Cerebellar cortex (tissue), 1 donor: Measurements from ENCODE around the gene APEH.

Experiments
- DNase-seq: peaks from one replicate; pipeline ENCODE4 v3.0.0-alpha.2; 2015; ENCODE audit warnings: low spot score

APEH gene

DNA sequence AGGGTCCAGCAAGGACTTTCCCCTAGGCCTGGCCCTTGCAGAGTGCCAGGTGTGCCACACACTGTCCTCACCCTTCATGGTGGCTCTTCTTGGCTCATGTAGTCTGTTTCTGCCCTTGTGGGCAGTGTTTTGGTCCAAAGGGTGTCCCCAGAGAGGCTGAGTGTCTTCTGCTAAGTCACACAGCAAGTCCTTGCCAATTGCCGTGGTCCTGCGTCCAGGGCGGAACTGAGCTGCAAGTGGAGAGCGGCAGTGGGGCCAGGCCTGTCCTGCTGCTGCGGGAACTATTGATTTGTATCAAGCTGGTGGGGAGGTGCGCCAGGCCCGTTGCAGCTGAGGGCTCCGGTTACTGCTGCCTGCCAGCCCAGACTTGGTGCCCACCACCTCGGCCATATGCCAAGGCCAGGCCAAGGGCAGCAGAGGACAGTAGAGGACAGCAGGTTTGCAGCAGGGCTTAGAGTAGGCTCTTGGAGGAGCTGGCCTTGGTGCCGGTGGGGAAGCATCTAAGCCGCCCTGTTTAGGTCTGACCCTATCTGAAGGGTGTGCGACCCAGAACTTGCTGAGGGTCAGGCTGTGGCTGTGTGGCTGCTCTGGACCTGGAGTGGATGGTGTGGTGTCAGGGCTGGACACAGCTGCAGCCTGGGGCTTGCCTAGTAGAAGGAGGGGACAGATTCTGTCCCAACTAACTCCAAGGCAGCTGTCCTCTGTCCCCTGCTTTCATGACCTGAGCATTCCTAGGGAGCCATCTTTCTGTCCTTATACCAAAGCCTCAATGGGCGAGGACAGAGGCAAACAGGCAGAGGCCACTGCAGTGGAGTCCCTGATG lies 40.8 kb downstream of the APEH start:
- no peak for DNase-seq

DNA sequence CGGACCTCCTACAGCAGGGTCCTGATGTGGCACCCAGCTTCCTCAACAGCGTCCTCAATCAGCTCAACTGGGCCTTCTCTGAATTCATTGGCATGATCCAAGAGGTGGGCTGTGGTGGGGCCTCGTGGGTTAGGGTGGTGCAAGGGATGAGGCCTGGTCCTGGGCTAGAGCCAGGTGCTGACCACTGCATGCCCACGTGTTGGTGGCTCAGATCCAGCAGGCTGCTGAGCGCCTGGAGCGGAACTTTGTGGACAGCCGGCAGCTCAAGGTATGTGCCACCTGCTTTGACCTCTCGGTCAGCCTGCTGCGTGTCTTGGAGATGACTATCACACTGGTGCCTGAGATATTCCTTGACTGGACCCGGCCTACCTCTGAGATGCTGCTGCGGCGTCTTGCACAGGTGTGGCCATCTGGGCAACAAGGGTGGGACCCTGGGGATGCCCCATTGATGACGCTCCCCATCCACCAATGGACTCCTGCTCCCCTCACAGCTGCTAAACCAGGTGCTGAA lies 41.5 kb downstream of the APEH start:
- no peak for DNase-seq

DNA sequence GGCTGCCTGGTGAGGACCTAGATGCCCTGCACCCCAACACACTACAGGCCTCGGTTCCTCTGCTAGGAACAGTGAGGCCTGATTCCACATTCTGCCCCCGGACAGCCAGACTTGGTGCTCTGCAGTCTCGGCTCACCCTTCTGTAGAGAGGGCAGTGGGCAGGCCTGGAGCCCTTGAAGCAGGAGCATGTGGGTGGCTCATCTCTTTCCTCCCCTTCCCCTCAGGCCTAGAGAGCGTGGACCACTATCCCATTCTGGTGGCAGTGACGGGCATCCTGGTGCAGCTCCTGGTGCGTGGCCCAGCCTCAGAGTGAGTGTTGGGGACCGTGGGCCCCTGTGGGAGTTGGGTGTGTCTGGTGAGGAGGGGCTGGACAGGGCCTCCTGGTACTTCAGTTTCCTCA lies 42.0 kb downstream of the APEH start:
- no peak for DNase-seq

DNA sequence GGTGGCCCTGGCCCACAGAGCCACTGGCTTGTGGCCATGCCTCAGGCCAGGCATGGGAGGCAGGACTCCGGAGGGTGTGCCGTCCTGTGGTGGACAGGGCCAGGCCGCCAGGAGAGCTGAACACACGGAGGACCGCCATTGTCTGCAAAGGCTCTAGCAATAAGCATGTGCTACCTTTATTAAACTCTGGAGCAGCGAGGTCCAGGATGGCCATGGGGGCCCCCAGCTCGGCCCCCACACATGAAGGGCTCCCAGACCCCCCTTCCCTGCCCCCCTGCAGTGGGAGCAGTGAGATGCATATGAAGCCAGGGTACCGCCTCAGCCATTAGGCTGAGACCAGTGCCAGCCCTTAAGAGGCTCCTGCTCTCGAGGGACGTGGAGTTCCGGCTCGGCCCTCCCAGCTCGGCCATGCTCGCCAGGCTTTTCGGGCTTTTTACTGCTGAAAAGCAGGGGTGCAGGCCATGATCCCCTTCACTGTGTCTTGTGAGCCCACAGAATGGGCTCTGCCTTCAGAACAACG lies 42.6 kb downstream of the APEH start:
- no peak for DNase-seq

DNA sequence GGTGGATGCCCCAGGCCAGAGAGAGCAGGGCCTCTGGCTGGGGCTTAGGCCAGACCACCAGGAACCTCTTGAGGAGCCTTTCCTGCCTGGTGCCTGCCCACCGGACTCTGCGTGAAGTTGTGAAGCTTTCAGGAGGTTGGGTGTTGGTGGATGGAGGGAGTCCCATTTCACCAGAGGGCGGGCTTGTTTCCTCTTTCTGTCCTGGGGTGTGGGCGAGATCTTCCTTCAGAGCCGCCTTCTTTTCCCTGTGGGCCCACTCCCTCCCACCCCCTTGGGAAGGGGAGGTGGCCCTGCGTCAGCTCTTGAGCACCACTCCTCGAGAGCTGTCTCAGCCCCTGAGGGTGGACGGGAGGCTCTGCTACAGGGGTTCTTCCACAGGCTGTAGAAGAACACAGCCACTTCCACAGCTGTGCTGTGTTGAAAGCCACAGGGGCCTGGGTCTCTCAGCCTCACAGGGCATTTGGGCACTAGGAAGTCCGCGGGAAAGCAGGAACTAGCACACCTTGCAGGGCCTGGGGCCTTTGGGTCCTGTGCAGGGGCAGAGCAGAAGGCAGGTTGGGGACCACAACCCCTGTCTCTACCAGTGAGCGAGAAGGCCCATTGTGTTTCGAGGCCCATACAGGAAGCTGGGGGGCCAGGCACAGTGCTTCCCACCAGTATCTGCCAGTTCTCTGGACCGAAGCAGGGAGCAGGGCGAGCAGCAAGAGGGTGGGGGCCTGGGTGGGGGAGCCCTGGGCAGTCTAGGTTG lies 43.2 kb downstream of the APEH start:
- DNase-seq: no peak

DNA sequence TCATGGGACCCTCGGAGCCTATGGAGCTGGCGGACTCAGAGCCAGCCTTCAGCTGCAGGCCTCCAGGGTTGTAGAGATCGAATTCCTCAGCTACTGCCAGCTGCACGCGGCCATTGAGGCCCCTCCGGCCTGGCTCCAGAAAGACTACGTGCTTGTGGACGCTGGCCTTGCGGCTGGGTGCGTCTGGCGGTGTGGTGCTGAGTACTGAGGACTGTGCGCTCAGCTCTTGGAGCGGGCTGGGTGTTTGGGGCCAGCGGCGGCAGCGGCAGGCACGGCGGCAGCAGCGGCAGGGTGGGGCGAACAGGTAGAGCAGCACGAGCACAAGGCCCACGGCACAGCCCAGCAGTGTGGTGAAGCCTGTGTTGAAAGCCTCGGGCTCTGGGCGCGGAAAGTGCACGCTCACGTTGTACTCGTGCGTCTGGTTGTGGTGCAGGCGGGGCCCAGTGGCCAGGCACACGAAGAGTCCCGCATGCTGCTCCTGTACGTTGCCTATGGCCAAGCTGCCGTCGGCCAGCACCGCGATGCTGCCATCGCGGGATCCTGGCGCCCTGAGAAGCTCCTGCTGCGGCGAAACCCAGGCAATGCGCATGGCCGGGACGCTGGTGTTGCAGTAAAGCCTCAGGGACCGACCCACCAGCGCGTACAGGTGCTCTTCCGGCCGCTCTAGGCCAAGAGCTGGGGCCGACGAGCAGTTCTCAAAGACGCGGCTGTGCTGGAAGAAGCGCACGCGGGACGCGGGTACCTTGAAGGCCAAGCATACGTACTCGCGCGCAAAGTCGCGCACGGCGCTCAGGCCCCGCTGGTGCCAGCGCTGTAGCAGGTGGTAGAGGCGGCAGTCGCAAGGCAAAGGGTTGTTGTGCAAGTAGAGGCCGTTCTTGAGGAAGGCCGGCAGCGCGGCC lies 44.1 kb downstream of the APEH start:
- DNase-seq: no peak

DNA sequence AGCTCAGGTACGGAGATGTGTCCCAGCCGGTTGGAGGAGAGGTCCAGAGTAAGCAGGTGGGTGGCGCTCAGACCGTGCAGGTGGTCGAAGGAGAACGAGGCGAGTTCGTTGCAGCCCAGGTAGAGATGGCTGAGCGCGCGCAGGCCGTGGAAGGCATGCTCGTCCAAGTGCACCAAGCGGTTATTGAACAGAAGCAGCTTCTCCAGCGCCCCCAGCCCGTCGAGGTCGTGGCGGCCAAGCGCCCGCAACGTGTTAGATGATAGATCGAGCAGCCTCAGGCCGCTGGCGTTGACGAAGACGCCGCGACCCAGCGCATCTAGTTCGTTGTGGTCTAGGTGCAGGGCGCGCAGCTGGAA lies 44.7 kb downstream of the APEH start:
- DNase-seq: no peak

DNA sequence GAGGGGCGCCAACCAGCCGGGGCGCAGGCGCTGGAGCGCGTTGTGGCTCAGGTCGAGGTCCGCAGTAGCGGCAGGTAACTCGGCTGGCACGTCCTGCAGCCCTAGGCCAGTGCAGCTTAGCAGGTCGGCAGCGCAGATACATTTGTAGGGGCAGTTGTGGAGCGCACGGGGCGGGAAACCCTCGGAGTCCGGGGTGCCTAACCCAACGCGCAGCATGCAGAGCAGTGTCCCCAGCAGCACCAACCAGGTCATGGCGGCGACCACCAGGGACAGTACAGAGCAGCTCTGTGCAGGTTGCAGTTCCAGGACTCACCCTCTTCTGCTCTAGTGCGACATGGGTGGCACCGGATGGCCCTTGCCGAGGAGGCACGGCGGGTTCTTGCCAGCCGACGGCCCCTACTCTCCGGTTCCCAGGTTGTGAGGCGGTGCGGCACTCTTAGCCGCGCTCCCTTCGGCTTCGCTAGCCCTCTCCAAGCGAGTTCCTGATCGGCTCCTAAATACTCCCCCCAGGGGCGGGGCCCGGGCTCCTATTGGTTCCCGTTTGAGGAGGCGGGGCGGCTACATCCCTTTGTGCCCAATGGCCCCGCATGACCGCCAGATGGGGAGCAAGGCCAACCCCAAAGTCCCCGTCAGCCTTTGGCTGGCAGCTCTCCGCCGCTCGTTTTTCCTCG lies 45.2 kb downstream of the APEH start, which contains the start of gene AMIGO3:
Gene AMIGO3 (minus strand): TSS at position 471 of the 671 bp plus-strand sequence. CDS start 219 bp downstream, at position 252.
- peak; percentile 98 for DNase-seq

DNA sequence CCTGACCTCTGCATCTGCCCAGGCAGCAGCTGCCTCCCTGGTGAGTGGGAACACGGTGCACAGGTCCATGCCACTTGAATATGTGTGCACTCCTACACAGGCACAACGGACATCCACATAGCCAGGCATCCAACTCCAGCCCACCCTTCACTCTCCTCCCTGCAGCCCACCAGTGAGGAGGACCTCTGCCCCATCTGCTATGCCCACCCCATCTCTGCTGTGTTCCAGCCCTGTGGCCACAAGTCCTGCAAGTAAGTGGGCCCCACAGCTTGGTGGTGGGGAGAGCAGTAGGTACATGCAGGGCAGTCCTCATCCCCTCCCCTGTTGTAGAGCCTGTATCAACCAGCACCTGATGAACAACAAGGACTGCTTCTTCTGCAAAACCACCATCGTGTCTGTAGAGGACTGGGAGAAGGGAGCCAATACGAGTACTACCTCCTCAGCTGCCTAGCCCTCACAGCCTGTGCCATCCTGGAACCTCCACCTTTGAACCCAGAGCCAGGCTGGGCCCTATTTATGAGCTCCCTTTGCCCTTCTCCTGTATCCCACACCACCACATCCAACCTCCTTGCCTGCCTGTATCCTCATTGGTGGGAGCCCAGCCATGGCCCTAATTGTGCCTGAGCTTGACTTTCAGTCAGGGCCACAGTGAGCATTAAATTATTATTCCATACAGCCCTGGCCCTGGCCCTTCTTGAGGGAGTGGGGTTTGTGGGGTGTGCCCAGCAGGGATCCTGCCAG lies 46.9 kb downstream of the APEH start:
- DNase-seq: no peak

DNA sequence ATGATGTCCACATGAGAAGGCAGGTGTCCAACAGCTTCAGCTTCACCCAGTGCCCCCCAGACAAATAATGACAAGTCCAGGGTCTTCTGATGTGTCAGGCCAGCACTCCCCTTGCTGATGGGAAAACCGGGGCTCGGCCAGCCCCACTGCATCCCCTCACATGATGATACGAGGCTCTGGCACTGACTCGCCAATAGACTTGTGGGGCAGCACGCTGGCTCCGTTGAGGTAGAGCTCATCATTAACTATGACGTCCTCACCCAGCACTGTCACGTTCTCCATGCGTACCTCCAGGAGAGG lies 47.4 kb downstream of the APEH start:
- no peak for DNase-seq

DNA sequence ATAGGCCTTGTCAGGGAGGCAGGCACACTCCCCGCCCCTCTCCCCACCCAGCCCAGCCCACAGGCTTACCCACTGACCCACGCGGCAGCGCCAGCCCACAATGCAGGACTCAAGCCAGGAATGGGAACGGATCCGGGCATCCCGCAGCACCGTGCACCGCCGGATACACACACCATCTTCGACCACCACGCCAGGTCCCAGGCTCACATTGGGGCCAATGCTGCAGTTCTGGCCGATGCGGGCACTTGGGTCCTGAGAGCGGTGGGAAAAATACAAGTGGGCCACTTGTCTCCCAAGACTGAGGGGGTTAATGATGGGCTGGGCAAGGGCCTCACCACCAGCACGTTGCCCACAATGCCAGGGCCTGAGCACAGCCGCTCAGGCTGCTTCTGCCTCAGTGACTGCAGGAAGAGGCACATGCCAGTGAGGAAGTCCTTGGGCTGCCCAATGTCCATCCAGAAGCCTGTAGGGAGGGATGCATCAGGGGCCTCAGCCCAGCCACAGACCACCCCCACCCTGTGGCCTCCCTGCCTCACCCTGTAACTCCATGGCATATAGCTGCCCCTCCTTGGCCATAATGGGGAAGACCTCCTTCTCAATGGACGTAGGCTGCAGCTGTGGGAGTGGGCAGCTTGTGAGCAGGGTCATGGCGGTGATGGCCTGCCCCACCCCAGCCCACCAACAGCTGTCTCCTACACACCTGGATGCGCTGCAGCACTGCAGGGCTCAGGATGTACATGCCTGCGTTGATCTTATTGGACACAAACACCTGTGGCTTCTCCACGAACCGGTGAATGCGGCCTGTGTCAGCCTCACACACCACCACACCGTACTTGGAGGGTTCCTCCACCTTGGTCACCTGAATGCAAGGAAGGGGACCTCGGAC lies 48.0 kb downstream of the APEH start:
- no peak for DNase-seq

DNA sequence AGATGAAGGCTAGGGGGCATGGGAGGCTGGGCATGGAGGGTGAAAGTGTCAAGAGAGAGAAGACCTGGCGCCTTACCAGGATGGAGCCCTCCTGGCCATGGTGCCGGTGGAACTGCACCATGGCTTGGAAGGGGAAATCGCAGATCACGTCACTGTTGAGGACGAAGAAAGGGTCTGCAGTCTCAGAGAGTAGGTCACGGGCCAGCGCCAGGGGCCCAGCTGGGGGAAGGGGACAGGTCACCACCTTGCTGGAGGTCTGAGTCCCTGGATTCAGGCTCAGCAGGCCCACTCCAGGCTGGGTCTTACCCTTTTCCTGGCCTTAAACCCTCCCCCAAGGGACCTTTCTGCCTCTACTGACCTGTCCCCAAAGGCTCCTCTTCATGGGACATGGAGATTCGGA lies 48.7 kb downstream of the APEH start:
- DNase-seq: no peak

DNA sequence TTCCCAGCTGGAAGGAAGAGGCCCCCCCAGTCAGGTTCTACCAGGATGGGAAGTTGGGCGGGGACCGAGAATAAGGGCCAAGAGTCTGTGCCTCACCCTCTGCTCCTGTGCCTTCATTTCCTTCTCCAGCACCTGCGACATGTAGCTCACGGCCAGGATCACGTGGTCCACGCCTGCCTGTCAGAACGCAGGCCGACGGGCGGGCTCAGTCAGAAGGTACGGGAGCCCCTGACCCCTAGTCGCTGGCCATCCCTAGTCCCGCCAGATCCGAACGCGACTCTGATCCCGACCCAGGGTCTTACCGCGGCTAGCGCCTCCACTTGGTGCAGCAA lies 49.1 kb downstream of the APEH start:
- peak; percentile 45 for DNase-seq

DNA sequence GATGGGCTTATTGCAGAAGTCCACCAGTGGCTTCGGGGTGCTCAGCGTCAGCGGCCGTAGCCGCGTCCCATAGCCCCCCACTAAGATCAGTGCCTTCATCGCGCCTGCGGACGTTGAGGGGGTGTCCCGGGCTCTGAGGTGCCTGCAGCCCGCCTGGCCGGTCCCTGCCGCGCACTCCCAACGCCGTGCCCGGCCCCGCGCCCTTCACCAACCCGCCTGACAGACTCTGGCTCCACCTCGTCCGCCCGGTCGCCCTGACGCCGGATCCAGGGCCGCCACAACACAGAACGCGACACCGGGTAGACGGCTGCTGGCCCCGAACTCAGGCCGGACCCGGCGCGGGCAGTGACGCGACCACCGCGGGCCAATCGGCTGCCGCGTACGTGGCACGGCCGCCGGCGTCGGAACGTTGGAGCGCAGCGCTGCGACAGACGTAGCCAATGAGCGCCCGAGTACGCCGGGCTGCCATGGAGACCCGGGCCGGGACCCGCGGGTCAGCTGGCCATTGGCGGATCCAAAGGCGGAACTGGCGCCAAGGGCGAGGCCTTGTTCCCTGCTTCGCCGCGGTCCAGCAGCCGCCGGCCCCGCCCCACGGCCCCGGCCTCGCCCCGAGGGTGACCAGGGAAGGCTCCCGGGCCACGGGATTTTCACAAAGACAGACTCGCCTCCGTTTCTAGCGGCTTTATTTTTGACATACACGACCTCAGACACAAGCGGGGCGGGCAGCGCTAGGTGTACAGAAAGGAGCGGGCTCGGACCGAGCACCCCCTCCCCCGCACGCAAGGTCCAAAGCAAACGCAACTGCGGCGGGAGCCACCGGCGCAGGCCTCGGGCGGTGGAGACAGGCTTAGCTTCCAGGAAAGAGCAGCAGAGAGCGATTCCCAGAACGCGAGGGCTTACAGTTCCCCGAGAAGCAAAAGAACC lies 49.7 kb downstream of the APEH start, which contains the start of gene GMPPB:
Gene GMPPB (minus strand): TSS at position 324 of the 924 bp plus-strand sequence. CDS start 225 bp downstream, at position 99.
- peak; percentile 95 for DNase-seq

DNA sequence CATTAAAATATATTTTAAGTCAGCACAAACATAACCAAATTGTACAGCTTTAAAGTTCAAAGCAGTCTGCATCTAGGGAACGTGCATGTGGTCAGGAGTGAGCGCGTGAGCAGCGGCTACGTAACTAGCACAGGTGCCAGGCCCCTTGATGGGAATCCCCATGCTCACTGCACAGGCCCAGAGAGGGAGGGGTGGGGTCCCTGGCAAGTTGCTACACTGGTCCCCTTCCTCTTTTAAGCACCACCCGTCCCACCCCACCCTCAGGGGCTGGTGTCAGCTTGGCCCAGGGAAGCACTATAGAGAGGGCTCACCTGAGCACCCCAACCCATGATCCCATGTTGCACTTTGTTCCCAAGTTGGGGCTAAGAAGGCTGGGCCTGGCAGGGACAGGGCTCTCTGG lies 50.4 kb downstream of the APEH start:
- no peak for DNase-seq

DNA sequence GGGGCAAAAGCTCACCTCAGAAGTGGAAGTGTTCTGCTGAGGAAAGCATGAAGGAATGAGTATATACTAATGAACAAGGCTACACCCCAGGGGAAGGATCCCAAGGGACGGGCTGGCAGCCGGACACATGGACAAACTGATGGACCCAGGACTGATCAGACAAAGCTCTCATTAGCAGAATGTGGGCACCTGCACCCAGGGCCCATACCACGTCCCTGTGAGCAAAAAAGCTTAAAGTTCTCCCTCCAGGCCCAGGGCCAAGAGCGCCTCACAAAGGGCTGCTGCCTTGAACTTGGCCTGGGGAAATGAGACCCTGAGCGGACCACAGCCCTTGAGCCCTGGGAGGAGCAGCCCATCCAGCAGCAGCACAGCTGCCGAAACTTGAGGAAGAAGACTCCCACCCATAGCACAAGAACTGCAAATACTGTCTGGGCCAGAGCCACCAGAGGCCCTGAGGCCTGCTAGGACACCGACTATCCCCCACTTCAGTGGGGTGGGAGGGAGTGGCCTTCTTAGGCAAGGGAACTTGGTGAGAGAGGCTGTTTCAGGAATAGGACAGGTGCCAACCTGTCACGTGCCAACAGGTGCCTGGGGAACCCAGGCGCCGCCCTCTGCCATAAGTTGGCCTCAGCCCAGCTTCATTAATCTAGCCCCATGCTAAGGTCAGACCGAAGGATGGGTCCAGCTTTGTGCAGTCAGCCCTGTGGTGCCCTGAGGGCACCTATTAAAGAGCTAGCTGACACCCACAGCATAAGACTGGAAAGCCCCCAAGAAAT lies 51.9 kb downstream of the APEH start:
- DNase-seq: no peak

DNA sequence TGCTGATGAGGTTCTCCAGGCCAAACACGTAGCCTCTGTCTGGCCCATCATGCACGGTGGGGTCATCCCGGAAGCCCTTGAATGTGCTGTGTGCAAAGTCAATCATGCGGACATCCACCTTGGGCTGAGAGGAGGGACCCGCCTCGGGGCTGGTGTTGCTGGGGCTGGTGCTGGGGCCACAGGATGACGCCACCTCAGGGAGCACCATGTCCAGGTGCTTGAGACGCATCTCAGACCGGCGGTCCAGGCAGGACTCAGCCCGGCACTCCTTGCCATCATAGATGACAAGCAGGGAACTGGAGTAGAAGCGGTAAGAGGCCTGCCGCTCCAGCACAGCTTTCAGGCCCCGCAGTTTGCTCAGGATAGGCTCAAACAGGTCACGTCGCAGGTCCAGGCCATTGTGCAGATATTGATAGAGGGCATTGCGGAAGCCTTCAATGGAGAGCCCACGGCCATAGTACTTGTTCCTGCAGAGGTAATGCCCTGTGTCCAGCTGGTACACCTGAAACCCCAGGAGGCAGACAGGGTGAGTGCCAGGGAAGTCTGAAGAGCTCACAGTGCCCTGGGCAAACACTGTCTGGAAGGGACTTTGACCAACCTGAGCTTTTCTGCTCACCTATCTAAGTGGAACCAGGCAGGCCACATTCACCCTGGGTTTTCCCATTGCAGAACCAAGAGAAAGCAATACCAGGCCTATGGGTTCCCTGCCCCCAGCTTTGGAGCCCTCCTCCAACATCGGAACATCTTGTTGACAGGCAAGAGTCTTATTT lies 53.2 kb downstream of the APEH start:
- DNase-seq: no peak
